H1 (cell line): ENCODE data around the gene KRT4.

Source experiments
- GABPA ChIP-seq: IDR thresholded peaks from 2 replicates; pipeline ENCODE4 v1.6.1; 2011; ENCODE audit warnings: mild to moderate bottlenecking, low read length, moderate library complexity, borderline replicate concordance; ENCODE audit not compliant: insufficient read depth
- RFX5 ChIP-seq: IDR thresholded peaks from 2 replicates; pipeline ENCODE4 v1.6.1; 2011; ENCODE audit warnings: low read depth, low read length, improper control_type of control experiment, borderline replicate concordance

GRCh38 chr12:52783563-52784316, 30.2 kb downstream of the KRT4 start:
- TF ChIP-seq RFX5 (no peak), GABPA (no peak)
